A549 (cell line): ENCODE data around the gene KNDC1. TPM values are rescaled to one million over a fixed set of nuclear protein-coding genes. Genes with fewer than 3 reads are reported as not detected.

Source experiments
- ATAC-seq, 2 experiments: fragments of 200-7000 bp in 1 of 2; fragments of >200 bp in 1 of 2; cut with Nextera tagmentation in 1 of 2; cut with Tn5 transposase in 1 of 2; 3 replicates each; pipeline versions ENCODE4 v1.8.0 to v1.9.1; 2018 to 2020; ENCODE audit warnings: mild to moderate bottlenecking in 1 of 2, moderate library complexity in 1 of 2
- CTCF ChIA-PET: fragments of 300-600 bp; sonication (Branson Sonifier 250); formaldehyde crosslinking; extraction: SDS; loops from one replicate; lab custom pipeline; 2021; ENCODE audit warnings: antibody characterized with exemption, inconsistent platforms; lab: Yijun Ruan, JAX
- POLR2A ChIA-PET: fragments of 350-600 bp; formaldehyde crosslinking; extraction: SDS; loops from one replicate; lab custom pipeline; 2021; ENCODE audit warnings: antibody characterized with exemption, inconsistent platforms; lab: Yijun Ruan, JAX
- DNase-seq, 2 experiments: peaks; one replicate each; pipeline versions ENCODE4 v3.0.0 to v3.0.0-alpha.2; 2011 to 2016; ENCODE audit warnings: low read depth in 1 of 2, low spot score in 1 of 2
- FAIRE-seq: peaks from 2 replicates; lab custom pipeline; 2011; peaks lifted over from hg19 to GRCh38; lab: Jason Lieb, UNC
- H3K27ac ChIP-seq, 2 experiments: fragments of >200 bp; sonication (Bioruptor Twin); formaldehyde crosslinking; 3 replicates each; pipeline ENCODE4 v1.5.1; 2016 to 2017
- H3K4me1 ChIP-seq: fragments of >200 bp; sonication (Bioruptor Twin); formaldehyde crosslinking; 3 replicates; pipeline ENCODE4 v1.6.1; 2016
- H3K4me2 ChIP-seq: fragments of >200 bp; sonication (Bioruptor Twin); formaldehyde crosslinking; 3 replicates; pipeline ENCODE4 v1.6.1; 2016
- H3K4me3 ChIP-seq: fragments of >200 bp; sonication (Bioruptor Twin); formaldehyde crosslinking; 3 replicates; pipeline ENCODE4 v1.5.1; 2016
- H3K9me3 ChIP-seq: fragments of >200 bp; sonication (Bioruptor Twin); formaldehyde crosslinking; 3 replicates; pipeline ENCODE4 v1.6.1; 2016
- BCL3 ChIP-seq: fragments of >200 bp; sonication (Bioruptor Twin); formaldehyde crosslinking; IDR thresholded peaks from 3 replicates; pipeline ENCODE4 v1.6.1; 2016
- CBX8 ChIP-seq: fragments of 200-600 bp; sonication (generic); IDR thresholded peaks from 2 replicates; pipeline ENCODE4 v1.6.1; 2016
- CEBPB ChIP-seq, 2 experiments: fragments of >200 bp in 1 of 2; sonication (Bioruptor Twin) in 1 of 2; formaldehyde crosslinking in 1 of 2; IDR thresholded peaks; 2 replicates each; pipeline ENCODE4 v1.6.1; 2012 to 2016
- CTCF ChIP-seq: fragments of >200 bp; sonication (Bioruptor Twin); formaldehyde crosslinking; IDR thresholded peaks from 3 replicates; pipeline ENCODE4 v1.5.1; 2016
- E2F6 ChIP-seq: IDR thresholded peaks from 2 replicates; pipeline ENCODE4 v1.6.1; 2012; ENCODE audit warnings: low read depth, borderline replicate concordance
- EHMT2 ChIP-seq: fragments of 200-600 bp; sonication (generic); IDR thresholded peaks from 2 replicates; pipeline ENCODE4 v1.6.1; 2016; ENCODE audit warnings: antibody characterized with exemption, low read depth, mild to moderate bottlenecking, moderate library complexity
- ELK1 ChIP-seq: fragments of 150-350 bp; IDR thresholded peaks from 2 replicates; pipeline ENCODE4 v1.6.1; 2014; ENCODE audit warnings: low read depth, mild to moderate bottlenecking, low read length
- EP300 ChIP-seq, 2 experiments: fragments of >200 bp; sonication (Bioruptor Twin); formaldehyde crosslinking; IDR thresholded peaks; 2 replicates in 1 of 2; 3 replicates in 1 of 2; pipeline ENCODE4 v1.6.1; 2016 to 2017
- ESRRA ChIP-seq: fragments of 150-350 bp; IDR thresholded peaks from 2 replicates; pipeline ENCODE4 v1.6.1; 2014; ENCODE audit warnings: mild to moderate bottlenecking, low read length, borderline replicate concordance
- FOXS1 ChIP-seq: fragments of 250-450 bp; sonication (Bioruptor Pico); IDR thresholded peaks from 2 replicates; pipeline ENCODE4 v1.5.0; 2020; ENCODE audit warnings: mild to moderate bottlenecking, moderate library complexity
- HDAC2 ChIP-seq: fragments of 200-600 bp; sonication (generic); IDR thresholded peaks from 2 replicates; pipeline ENCODE4 v1.6.1; 2016
- HEYL ChIP-seq: fragments of 250-450 bp; sonication (Bioruptor Pico); IDR thresholded peaks from 2 replicates; pipeline ENCODE4 v1.8.0; 2021; ENCODE audit warnings: mild to moderate bottlenecking, moderate library complexity
- HOXA7 ChIP-seq: fragments of 250-450 bp; sonication (Bioruptor Pico); IDR thresholded peaks from 2 replicates; pipeline ENCODE4 v1.5.0; 2020; ENCODE audit warnings: mild to moderate bottlenecking, moderate library complexity
- KDM1A ChIP-seq: fragments of 200-600 bp; sonication (generic); IDR thresholded peaks from 2 replicates; pipeline ENCODE4 v1.6.1; 2016; ENCODE audit warnings: low read depth, mild to moderate bottlenecking
- KDM5A ChIP-seq: fragments of 200-600 bp; sonication (generic); IDR thresholded peaks from 2 replicates; pipeline ENCODE4 v1.6.1; 2016; ENCODE audit warnings: antibody characterized with exemption, mild to moderate bottlenecking
- MAFK ChIP-seq: fragments of 450-650 bp; IDR thresholded peaks from 2 replicates; pipeline ENCODE4 v1.6.1; 2014; ENCODE audit not compliant: partially characterized antibody
- NPAS2 ChIP-seq: fragments of 250-450 bp; sonication (Bioruptor Pico); IDR thresholded peaks from 2 replicates; pipeline ENCODE4 v1.8.0; 2022; ENCODE audit warnings: mild to moderate bottlenecking, moderate library complexity, borderline replicate concordance
- NR3C1 ChIP-seq: fragments of >200 bp; sonication (Bioruptor Twin); formaldehyde crosslinking; IDR thresholded peaks from 3 replicates; pipeline ENCODE4 v1.6.1; 2017
- PHF8 ChIP-seq: fragments of 200-600 bp; sonication (generic); IDR thresholded peaks from 2 replicates; pipeline ENCODE4 v1.6.1; 2016; ENCODE audit warnings: low read depth, mild to moderate bottlenecking, antibody characterized with exemption, moderate library complexity, borderline replicate concordance
- POLR2AphosphoS2 ChIP-seq: conservative IDR thresholded peaks from 2 replicates; pipeline ENCODE4 v1.6.1; 2012; ENCODE audit warnings: low read length, improper control_type of control experiment, inconsistent platforms
- RAD21 ChIP-seq, 2 experiments: fragments of >200 bp in 1 of 2; sonication (Bioruptor Twin) in 1 of 2; formaldehyde crosslinking in 1 of 2; IDR thresholded peaks in 1 of 2; conservative IDR thresholded peaks in 1 of 2; 2 replicates in 1 of 2; 3 replicates in 1 of 2; pipeline ENCODE4 v1.6.1; 2012 to 2018; ENCODE audit warnings: inconsistent platforms in 1 of 2
- RFX5 ChIP-seq: fragments of 450-650 bp; IDR thresholded peaks from 2 replicates; pipeline ENCODE4 v1.7.1; 2014; ENCODE audit warnings: antibody characterized with exemption, mild to moderate bottlenecking, moderate library complexity
- TFCP2L1 ChIP-seq: fragments of 250-450 bp; sonication (Bioruptor Pico); IDR thresholded peaks from 2 replicates; pipeline ENCODE4 v1.5.0; 2021; ENCODE audit warnings: mild to moderate bottlenecking
- TP53 ChIP-seq: fragments of 250-450 bp; sonication (Bioruptor Pico); IDR thresholded peaks from 2 replicates; pipeline ENCODE4 v1.5.0; 2021; ENCODE audit warnings: mild to moderate bottlenecking, moderate library complexity
- ZNF302 ChIP-seq: fragments of 250-450 bp; sonication (Bioruptor Pico); IDR thresholded peaks from 2 replicates; pipeline ENCODE4 v1.9.0; 2021; ENCODE audit warnings: inconsistent platforms, mild to moderate bottlenecking, moderate library complexity
- WGBS: methylation state at CpG from one replicate; pipeline ENCODE4 v1.1.6; 2017; ENCODE audit errors: missing lambda C conversion rate; 5-methylcytosine and 5-hydroxymethylcytosine counted together
- polyA plus RNA-seq, 4 experiments: library from polyadenylated mRNA; depleted of rRNA in 3 of 4; stranded (reverse); fragments of >200 nt; fragmentation: RNase III in 1 of 4; extraction: RNeasy Plus Mini Kit Qiagen cat#74134 plus additional on column Dnase treatment in 1 of 4; gene quantifications; 2 replicates in 3 of 4; 3 replicates in 1 of 4; pipeline ENCODE4 v1.2.3, GENCODE V29; 2011 to 2017

The KNDC1 gene
- polyA plus RNA-seq, 2 of the 4 experiments (the other 2 are of a cell fraction) = 0.56 to 0.63 TPM

- TF ChIP-seq CTCF (no peak), TP53 (CRISPR knock-in tag) (no peak), HEYL (CRISPR knock-in tag) (no peak), ZNF302 (CRISPR knock-in tag) (no peak), EHMT2 (no peak), PHF8 (no peak)
- DNase-seq (no peak), FAIRE-seq (no peak), ATAC-seq (0 out of 6 replicates have a peak, but pooled peaks of 1 of the 2 experiments have one; percentile 4)
- WGBS = 90% methylated on average over 7 of the region's 12 CpGs
- Histone ChIP-seq H3K9me3 (no peaks in the 10 kb centered on the region), H3K27ac (no peak overlapping the region), H3K4me3 (no peak overlapping the region), H3K4me1 (peaks cover 8% of the 10 kb centered on the region), H3K4me2 (no peak overlapping the region)
- CTCF ChIA-PET = interaction anchor here (1.0 kb wide), 1 partner anchor 105 kb away, joined by 5 read pairs; no protein-coding TSS in a partner anchor
- POLR2A ChIA-PET = no interaction called here
Measured at GRCh38 chr10:133248334-133248715, 88.3 kb downstream of the KNDC1 start.

GRCh38 chr10:133249094-133249780 is 89.2 kb downstream of the KNDC1 start:
- ChIA-PET CTCF (no interaction called here), POLR2A (interaction anchor here (0.6 kb wide), 1 partner anchor 99 kb away, joined by 3 read pairs; no protein-coding TSS in a partner anchor)
- ATAC-seq (peak; percentile 12 to 20; a peak in 1 of 6 replicates), FAIRE-seq (no peak), DNase-seq (no peak)
- peaks cover 8% of the 10 kb centered on the region for H3K4me1 ChIP-seq
- no peak overlapping the region for H3K4me2 ChIP-seq
- H3K9me3 ChIP-seq = no peaks in the 10 kb centered on the region
- TF ChIP-seq EHMT2 = no peak
- no peak for TF ChIP-seq ESRRA
- no peak for TF ChIP-seq MAFK
- TF ChIP-seq E2F6 = no peak
- no peak for TF ChIP-seq NR3C1
- no peak for TF ChIP-seq FOXS1
- no peak for TF ChIP-seq RAD21 (conservative IDR thresholded peaks at IDR 0.05 in 1 of 2, IDR thresholded peaks at IDR 0.05 in 1 of 2)
- no peak for TF ChIP-seq EP300 (IDR thresholded peaks at IDR 0.05)
- H3K4me3 ChIP-seq = no peak overlapping the region
- WGBS = 64% methylated on average over 6 of the region's 21 CpGs
- no peak overlapping the region for H3K27ac ChIP-seq

- Histone ChIP-seq H3K4me3 (no peak overlapping the region), H3K27ac (no peak overlapping the region), H3K4me1 (peaks cover 8% of the 10 kb centered on the region), H3K9me3 (no peaks in the 10 kb centered on the region), H3K4me2 (no peak overlapping the region)
- CTCF ChIA-PET = no interaction called here
- DNase-seq = no peak
- FAIRE-seq = no peak
- POLR2A ChIA-PET = interaction anchor here (0.6 kb wide), 1 partner anchor 98 kb away, joined by 3 read pairs; no protein-coding TSS in a partner anchor
- peak in 1 of 2 experiments; percentile 17; a peak in 1 of 6 replicates for ATAC-seq
- 38% methylated on average over 11 of the region's 11 CpGs for WGBS
- TF ChIP-seq BCL3 (no peak), ELK1 (no peak), POLR2AphosphoS2 (no peak), CTCF (no peak), CBX8 (no peak), HDAC2 (no peak), CEBPB (IDR thresholded peaks at IDR 0.05) (no peak), NPAS2 (no peak), PHF8 (no peak), HEYL (CRISPR knock-in tag) (no peak), HOXA7 (CRISPR knock-in tag) (no peak), RFX5 (no peak), KDM5A (no peak), KDM1A (no peak), TFCP2L1 (no peak)
Measured at GRCh38 chr10:133249975-133250754, 90.1 kb downstream of the KNDC1 start.
